ENCODE measurements around the gene HMG20B. TPM values are rescaled to one million over a fixed set of nuclear protein-coding genes. Genes with fewer than 3 reads are reported as not detected.
A peak's percentile ranks its signal among the peaks of the same experiment; 100 is the strongest.

HMG20B gene
- total and polyA plus RNA-seq, 5 experiments from 2014 or later = 45.8 to 59.7 (median 53.9) TPM

DNA sequence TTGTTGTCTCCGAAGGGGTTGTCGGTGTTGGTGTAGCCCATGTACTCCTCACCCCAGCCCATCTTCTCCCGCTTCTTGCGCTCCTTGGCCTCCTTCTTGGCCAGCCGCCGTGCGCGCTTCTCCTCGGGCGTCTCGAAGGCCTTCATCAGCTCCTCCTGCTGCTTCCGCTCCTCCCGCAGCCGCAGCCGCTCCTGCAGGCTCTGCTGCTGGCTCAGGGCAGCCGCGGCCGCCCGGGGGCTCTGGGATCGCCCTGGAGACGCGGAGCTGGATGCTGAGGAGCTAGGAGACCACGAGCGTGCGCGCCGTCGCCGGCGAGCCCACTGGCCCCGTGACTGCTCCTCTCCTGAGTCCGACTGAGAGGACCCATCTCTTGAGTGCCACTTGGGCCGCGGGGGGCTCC, 51.0 kb downstream of the HMG20B start:
- POLR2A ChIA-PET = interaction anchor here (1.6 kb wide), 1 partner anchor 14 kb away, joined by 4 read pairs; no protein-coding TSS in a partner anchor
- peaks cover 0 to 23% (median 0%) of the 10 kb centered on the region in 3 donors for H3K36me3 Mint-ChIP-seq
- peaks cover 18 to 41% (median 30%) of the 10 kb centered on the region in 4 donors for H3K4me1 Mint-ChIP-seq
- H3K4me3 Mint-ChIP-seq = peak overlapping the region in 3 of 10 donors; percentile 57 to 99 (median 82)
- no peak for DNase-seq
- H3K27ac Mint-ChIP-seq = peak overlapping the region in 2 of 10 donors; percentile 26 to 87
- no peak for ATAC-seq
- H3K9me3 Mint-ChIP-seq = no peaks in the 10 kb centered on the region
- H3K27me3 Mint-ChIP-seq = no peaks in the 10 kb centered on the region

DNA sequence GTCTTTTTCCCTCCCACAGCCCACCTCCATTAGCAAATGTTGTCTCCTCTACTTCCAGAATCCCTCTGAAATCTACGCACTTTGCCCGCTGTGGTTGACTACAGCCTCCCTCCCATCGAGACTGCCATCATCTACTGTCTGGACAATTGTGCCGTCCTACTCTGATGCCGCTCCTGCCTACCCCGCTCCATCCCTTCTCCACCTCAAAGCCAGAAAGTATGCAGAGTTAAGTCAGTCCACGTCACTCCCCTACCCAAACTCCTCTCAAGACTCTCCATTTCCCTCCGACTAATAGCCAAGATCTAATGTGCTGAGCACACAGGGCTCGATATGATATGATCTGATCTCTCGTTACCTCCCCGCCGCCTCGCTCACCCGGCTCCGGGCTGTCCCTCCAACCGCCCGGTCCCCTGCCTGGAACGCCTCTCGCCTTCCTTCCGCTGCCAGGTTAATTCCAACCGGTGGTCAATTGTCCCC, 53.3 kb downstream of the HMG20B start:
- peak overlapping the region; percentile 88 to 99 (median 93) for H3K4me3 Mint-ChIP-seq
- H3K27me3 Mint-ChIP-seq = no peaks in the 10 kb centered on the region
- H3K9me3 Mint-ChIP-seq = no peaks in the 10 kb centered on the region
- peaks cover 0 to 15% (median 0%) of the 10 kb centered on the region in 3 donors for H3K36me3 Mint-ChIP-seq
- ATAC-seq (peak in 1 of 2 donors; percentile 6), DNase-seq (peak in 1 of 10 donors; percentile 32)
- peak overlapping the region; percentile 90 to 100 (median 98) for H3K27ac Mint-ChIP-seq
- peaks cover 20 to 39% (median 30%) of the 10 kb centered on the region in 4 donors for H3K4me1 Mint-ChIP-seq
- POLR2A ChIA-PET = no interaction called here

DNA sequence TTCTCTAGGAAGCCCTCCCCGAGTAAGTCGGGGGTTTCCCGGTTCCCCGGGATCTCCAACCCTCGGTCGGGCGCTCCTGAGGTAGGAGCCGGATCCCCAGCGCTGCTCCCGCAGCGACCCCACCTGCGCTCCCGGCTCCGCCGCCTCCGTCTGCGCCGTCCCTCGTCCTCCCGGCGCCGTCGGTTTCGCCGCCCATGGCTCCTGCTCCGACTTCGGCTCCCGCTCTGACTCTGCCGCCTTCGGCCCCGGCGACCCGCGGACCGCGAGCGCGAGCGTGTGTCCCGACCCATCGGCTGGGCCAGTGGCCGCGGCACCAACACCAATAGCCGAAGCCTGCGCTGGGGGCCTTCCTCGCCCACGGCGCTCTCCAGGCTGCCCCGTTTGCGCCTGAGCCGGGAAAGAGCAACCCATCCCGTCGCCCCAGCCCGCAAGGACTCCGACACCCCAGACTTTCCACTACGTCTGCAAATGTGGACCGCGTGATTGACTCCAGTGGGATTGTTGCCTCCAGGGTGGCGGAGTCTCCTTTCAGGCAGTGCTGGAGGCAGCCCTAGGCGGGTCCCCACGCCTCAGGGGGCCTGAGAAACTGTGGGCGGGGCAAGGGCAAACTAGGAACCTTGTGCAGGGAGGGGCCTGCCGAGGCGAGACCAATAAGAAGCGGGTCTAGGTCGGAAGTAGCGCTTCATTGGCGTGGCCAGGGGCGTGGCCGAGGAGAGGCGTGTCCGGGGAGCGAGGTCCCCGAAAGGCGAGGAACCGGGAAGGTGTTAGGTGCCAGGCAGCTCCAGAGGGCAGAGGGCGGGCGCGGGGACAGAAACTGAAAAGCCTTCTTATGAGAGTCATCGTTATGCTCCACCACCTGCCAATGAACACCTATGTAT, 54.0 kb downstream of the HMG20B start, which contains the start of gene CACTIN:
TSS of gene CACTIN (minus strand) at position 318 of the 878 bp plus-strand sequence. CDS start at position 290, 28 bp downstream.
- POLR2A ChIA-PET = interaction anchor here (1.0 to 1.6 kb wide), 5 partner anchors 18 to 72 kb away, joined by 3 to 8 read pairs (median 7); partner anchors contain the start of gene MFSD12
- H3K9me3 Mint-ChIP-seq = no peaks in the 10 kb centered on the region
- peak; percentile 96 to 100 (median 98) for DNase-seq
- H3K4me3 Mint-ChIP-seq = peak within 1 kb of the TSS; percentile 88 to 99 (median 93)
- H3K27ac Mint-ChIP-seq = peak within 1 kb of the TSS; percentile 98 to 100 (median 99)
- peaks cover 0 to 12% (median 0%) of the 10 kb centered on the region in 3 donors for H3K36me3 Mint-ChIP-seq
- peak; percentile 95 to 98 for ATAC-seq
- H3K4me1 Mint-ChIP-seq = peaks cover 20 to 39% (median 30%) of the 10 kb centered on the region in 4 donors
- no peaks in the 10 kb centered on the region for H3K27me3 Mint-ChIP-seq

DNA sequence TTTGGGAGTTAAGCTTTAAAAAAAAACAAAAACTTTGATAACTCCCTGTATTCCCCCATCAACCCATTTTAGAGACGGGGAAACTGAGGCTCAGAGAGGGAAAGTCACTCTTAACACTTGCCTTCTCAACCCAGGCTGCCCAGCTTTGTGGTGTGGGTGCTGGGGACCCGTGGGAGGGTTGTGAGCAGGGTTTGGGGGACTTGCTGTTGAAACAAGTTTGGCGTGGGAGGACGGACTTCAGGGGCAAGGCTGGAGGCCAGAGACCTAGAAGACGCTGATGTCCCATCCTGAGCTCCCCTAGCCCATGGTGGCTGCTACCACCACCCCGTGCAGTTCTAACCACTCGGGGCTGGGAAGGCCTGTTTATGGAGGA, 54.6 kb downstream of the HMG20B start:
- ATAC-seq = no peak
- POLR2A ChIA-PET = interaction anchor here (0.6 to 1.6 kb wide), 7 partner anchors 19 to 73 kb away, joined by 3 to 8 read pairs (median 4); partner anchors contain the start of genes GIPC3 and MFSD12
- Mint-ChIP-seq H3K9me3 (no peaks in the 10 kb centered on the region), H3K4me3 (peak overlapping the region in 7 of 10 donors; percentile 58 to 99 (median 93)), H3K27ac (peak overlapping the region in 9 of 10 donors; percentile 98 to 100 (median 99)), H3K4me1 (peaks cover 18 to 39% (median 30%) of the 10 kb centered on the region in 4 donors), H3K36me3 (peaks cover 0 to 6% (median 0%) of the 10 kb centered on the region in 3 donors), H3K27me3 (no peaks in the 10 kb centered on the region)
- no peak for DNase-seq

Other genes starting within 250 kb of the HMG20B start
- 10 to 100 TPM; 30.2 to 34.8 TPM for gene NFIC, start 206.4 kb upstream of the HMG20B start, total RNA-seq
- 10 to 100 TPM in 2 of 3 donors, 1 to 10 TPM in 1; 5.8 to 15.8 (median 12.1) TPM for gene NFIC, start 206.4 kb upstream of the HMG20B start, polyA plus RNA-seq
- gene SMIM24, start 92.4 kb upstream of the HMG20B start, total RNA-seq = not detected
- under 1 TPM; 0.43 to 0.57 (median 0.53) TPM for gene SMIM24, start 92.4 kb upstream of the HMG20B start, polyA plus RNA-seq
- not detected for gene SMIM44, start 89.5 kb upstream of the HMG20B start, total RNA-seq
- gene SMIM44, start 89.5 kb upstream of the HMG20B start, polyA plus RNA-seq = not detected
- 1 to 10 TPM; 6.5 to 6.6 TPM for gene DOHH, start 72.3 kb upstream of the HMG20B start, total RNA-seq
- 10 to 100 TPM in 1 of 3 donors, 1 to 10 TPM in 2; 6.9 to 15.5 (median 7.8) TPM for gene DOHH, start 72.3 kb upstream of the HMG20B start, polyA plus RNA-seq
- 10 to 100 TPM; 61.2 to 65.1 TPM for gene FZR1, start 66.6 kb upstream of the HMG20B start, total RNA-seq
- gene FZR1, start 66.6 kb upstream of the HMG20B start, polyA plus RNA-seq = 10 to 100 TPM in 1 of 3 donors, 1 to 10 TPM in 2; 8.1 to 11.8 (median 9.5) TPM
- 10 to 100 TPM in 1 of 2 experiments, 1 to 10 TPM in 1; 8.8 to 12.5 TPM for gene TEKTIP1, start 33.8 kb upstream of the HMG20B start, total RNA-seq
- gene TEKTIP1, start 33.8 kb upstream of the HMG20B start, polyA plus RNA-seq = under 1 TPM in 1 of 3 donors, not detected in 2; 0.45 TPM
- 100 to 1,000 TPM; 134 to 146 TPM for gene MFSD12, start 15.4 kb upstream of the HMG20B start, total RNA-seq
- 10 to 100 TPM; 33.1 to 59.6 (median 42.5) TPM for gene MFSD12, start 15.4 kb upstream of the HMG20B start, polyA plus RNA-seq
- 1 to 10 TPM; 3.5 to 3.7 TPM for gene GIPC3, start 12.5 kb downstream of the HMG20B start, total RNA-seq
- gene GIPC3, start 12.5 kb downstream of the HMG20B start, polyA plus RNA-seq = 1 to 10 TPM in 2 of 3 donors, under 1 TPM in 1; 0.76 to 3.0 (median 1.1) TPM
- gene TBXA2R, start 33.9 kb downstream of the HMG20B start, total RNA-seq = 10 to 100 TPM; 18.5 to 19.1 TPM
- 10 to 100 TPM; 11.7 to 26.9 (median 23.9) TPM for gene TBXA2R, start 33.9 kb downstream of the HMG20B start, polyA plus RNA-seq
- 10 to 100 TPM; 42.6 to 54.1 TPM for gene CACTIN, start 53.8 kb downstream of the HMG20B start, total RNA-seq
- gene CACTIN, start 53.8 kb downstream of the HMG20B start, polyA plus RNA-seq = 10 to 100 TPM in 1 of 3 donors, 1 to 10 TPM in 2; 6.9 to 20.4 (median 9.3) TPM
- 10 to 100 TPM; 30.6 to 32.0 TPM for gene PIP5K1C, start 127.5 kb downstream of the HMG20B start, total RNA-seq
- 10 to 100 TPM in 1 of 3 donors, 1 to 10 TPM in 2; 3.9 to 10.1 (median 7.4) TPM for gene PIP5K1C, start 127.5 kb downstream of the HMG20B start, polyA plus RNA-seq
- 10 to 100 TPM; 13.0 TPM for gene TJP3, start 135.4 kb downstream of the HMG20B start, total RNA-seq
- 10 to 100 TPM in 1 of 3 donors, 1 to 10 TPM in 2; 5.2 to 11.1 (median 8.9) TPM for gene TJP3, start 135.4 kb downstream of the HMG20B start, polyA plus RNA-seq
- 10 to 100 TPM; 72.8 to 80.4 TPM for gene APBA3, start 188.7 kb downstream of the HMG20B start, total RNA-seq
- gene APBA3, start 188.7 kb downstream of the HMG20B start, polyA plus RNA-seq = 10 to 100 TPM; 25.0 to 33.0 (median 27.1) TPM
- gene MRPL54, start 189.7 kb downstream of the HMG20B start, total RNA-seq = 10 to 100 TPM; 51.6 to 51.9 TPM
- gene MRPL54, start 189.7 kb downstream of the HMG20B start, polyA plus RNA-seq = 100 to 1,000 TPM in 2 of 3 donors, 10 to 100 TPM in 1; 92.5 to 168 (median 120) TPM
- not detected for gene RAX2, start 199.3 kb downstream of the HMG20B start, total RNA-seq
- not detected for gene RAX2, start 199.3 kb downstream of the HMG20B start, polyA plus RNA-seq
- 1 to 10 TPM; 1.7 to 2.9 TPM for gene MATK, start 213.4 kb downstream of the HMG20B start, total RNA-seq
- gene MATK, start 213.4 kb downstream of the HMG20B start, polyA plus RNA-seq = 10 to 100 TPM; 25.2 to 69.6 (median 25.9) TPM